Smooth muscle cell (in vitro differentiated cells): ENCODE results near the gene METTL21A. TPM values are rescaled to one million over a fixed set of nuclear protein-coding genes. Genes with fewer than 3 reads are reported as not detected.
A peak's percentile ranks its signal among the peaks of the same experiment; 100 is the strongest.

Source experiments
- DNase-seq: peaks from one replicate; lab custom pipeline; 2025; ENCODE audit not compliant: unreplicated experiment; lab: John Stamatoyannopoulos, UW
- H2AFZ ChIP-seq: fragments of 200-600 bp; sonication (generic); 2 replicates; pipeline ENCODE4 v1.6.0; 2016; ENCODE audit warnings: antibody characterized with exemption, low read depth, mild to moderate bottlenecking
- H3F3A ChIP-seq: fragments of 200-600 bp; sonication (generic); 2 replicates; pipeline ENCODE4 v1.6.0; 2017; ENCODE audit warnings: antibody characterized with exemption, low read depth
- H3K27ac ChIP-seq: fragments of 200-600 bp; sonication (generic); 2 replicates; pipeline ENCODE4 v1.5.1; 2016; ENCODE audit warnings: low read depth, mild to moderate bottlenecking
- H3K27me3 ChIP-seq: fragments of 200-600 bp; sonication (generic); 2 replicates; pipeline ENCODE4 v1.6.1; 2016; ENCODE audit warnings: low read depth, mild to moderate bottlenecking
- H3K36me3 ChIP-seq: fragments of 200-600 bp; sonication (generic); 2 replicates; pipeline ENCODE4 v1.5.1; 2016; ENCODE audit warnings: low read depth
- H3K4me1 ChIP-seq: fragments of 200-600 bp; sonication (generic); 2 replicates; pipeline ENCODE4 v1.5.1; 2016; ENCODE audit warnings: low read depth
- H3K4me2 ChIP-seq: fragments of 200-600 bp; sonication (generic); 2 replicates; pipeline ENCODE4 v1.6.0; 2016; ENCODE audit warnings: mild to moderate bottlenecking
- H3K4me3 ChIP-seq: fragments of 200-600 bp; sonication (generic); 2 replicates; pipeline ENCODE4 v1.5.1; 2016; ENCODE audit warnings: mild to moderate bottlenecking
- H3K79me2 ChIP-seq: fragments of 200-600 bp; sonication (generic); 2 replicates; pipeline ENCODE4 v1.6.0; 2016; ENCODE audit warnings: low read depth, mild to moderate bottlenecking
- H3K9ac ChIP-seq: fragments of 200-600 bp; sonication (generic); 2 replicates; pipeline ENCODE4 v1.6.0; 2016; ENCODE audit warnings: low read depth
- H3K9me3 ChIP-seq: fragments of 200-600 bp; sonication (generic); replicated peaks from 2 replicates; pipeline ENCODE4 v1.5.1; 2016; ENCODE audit warnings: low read depth
- H4K20me1 ChIP-seq: fragments of 200-600 bp; sonication (generic); 2 replicates; pipeline ENCODE4 v1.6.0; 2016; ENCODE audit warnings: low read depth
- CTCF ChIP-seq: fragments of 200-600 bp; sonication (generic); IDR thresholded peaks from 2 replicates; pipeline ENCODE4 v1.5.1; 2017; ENCODE audit warnings: borderline replicate concordance, mild to moderate bottlenecking, antibody characterized with exemption; ENCODE audit not compliant: insufficient read depth, poor library complexity, severe bottlenecking
- WGBS: methylation state at CpG from one replicate; pipeline ENCODE4 v1.1.7; 2016; ENCODE audit warnings: low lambda C conversion rate; 5-methylcytosine and 5-hydroxymethylcytosine counted together
- polyA plus RNA-seq: library from polyadenylated mRNA; unstranded; fragments of >200 nt; fragmentation: Nextera tagmentation; extraction: Ambion mirVana; gene quantifications from 2 replicates; pipeline ENCODE4 v1.2.1, GENCODE V29; 2016
- total RNA-seq: library from RNA; depleted of rRNA; stranded (reverse); fragments of >200 nt; gene quantifications from 2 replicates; pipeline ENCODE4 v1.2.3, GENCODE V29; 2014

The METTL21A gene
- total and polyA plus RNA-seq, 2 experiments from 2014 or later = 13.0 to 19.6 TPM

- no peaks in the 10 kb centered on the region for H3K4me1 ChIP-seq
- no peak for DNase-seq
- no peaks in the 10 kb centered on the region for H3K9me3 ChIP-seq
- H3F3A ChIP-seq = peaks cover 3% of the 10 kb centered on the region
- no peaks in the 10 kb centered on the region for H3K36me3 ChIP-seq
- H3K4me2 ChIP-seq = peak overlapping the region; percentile 30
- no peak overlapping the region for H3K9ac ChIP-seq
- H3K27me3 ChIP-seq = no peaks in the 10 kb centered on the region
- no peaks in the 10 kb centered on the region for H4K20me1 ChIP-seq
- no peaks in the 10 kb centered on the region for H3K79me2 ChIP-seq
- TF ChIP-seq CTCF = no peak
- H3K27ac ChIP-seq = peak overlapping the region; percentile 89
- WGBS = 91% methylated on average over 3 of the region's 3 CpGs
- H2AFZ ChIP-seq = no peak overlapping the region
- no peak overlapping the region for H3K4me3 ChIP-seq
Measured at GRCh38 chr2:207633686-207634085, 8.5 kb upstream of the METTL21A start.

- WGBS = 84% methylated on average over 8 of the region's 8 CpGs
- DNase-seq = no peak
- peaks cover 3% of the 10 kb centered on the region for H3F3A ChIP-seq
- H3K79me2 ChIP-seq = no peaks in the 10 kb centered on the region
- H3K27me3 ChIP-seq = no peaks in the 10 kb centered on the region
- TF ChIP-seq CTCF = no peak
- H4K20me1 ChIP-seq = no peaks in the 10 kb centered on the region
- no peaks in the 10 kb centered on the region for H3K4me1 ChIP-seq
- peak overlapping the region; percentile 89 for H3K27ac ChIP-seq
- H3K36me3 ChIP-seq = no peaks in the 10 kb centered on the region
- no peak overlapping the region for H3K4me3 ChIP-seq
- H3K4me2 ChIP-seq = peak overlapping the region; percentile 30
- H3K9me3 ChIP-seq = no peaks in the 10 kb centered on the region
- H2AFZ ChIP-seq = no peak overlapping the region
- peak overlapping the region; percentile 50 for H3K9ac ChIP-seq
Measured at GRCh38 chr2:207632575-207633493, 7.6 kb upstream of the METTL21A start.

- Histone ChIP-seq H3K9me3 (no peaks in the 10 kb centered on the region), H3K27ac (no peak overlapping the region), H3K9ac (no peak overlapping the region), H3K4me1 (peaks cover 4% of the 10 kb centered on the region), H3K36me3 (no peaks in the 10 kb centered on the region), H4K20me1 (no peaks in the 10 kb centered on the region), H2AFZ (no peak overlapping the region), H3F3A (peaks cover 13% of the 10 kb centered on the region), H3K4me3 (no peak overlapping the region), H3K27me3 (no peaks in the 10 kb centered on the region), H3K4me2 (no peak overlapping the region), H3K79me2 (no peaks in the 10 kb centered on the region)
- 92% methylated on average over 4 of the region's 4 CpGs for WGBS
- DNase-seq = no peak
- no peak for TF ChIP-seq CTCF
Measured at GRCh38 chr2:207630491-207630890, 5.3 kb upstream of the METTL21A start.
